Measurements from ENCODE around the gene CEACAM20.
A peak's percentile ranks its signal among the peaks of the same experiment; 100 is the strongest.
"Not testable (repeated sequence)": the region's sequence is repeated elsewhere in the genome, so short reads cannot be mapped to it uniquely, and the experiment has no call there.

CEACAM20 gene

DNA sequence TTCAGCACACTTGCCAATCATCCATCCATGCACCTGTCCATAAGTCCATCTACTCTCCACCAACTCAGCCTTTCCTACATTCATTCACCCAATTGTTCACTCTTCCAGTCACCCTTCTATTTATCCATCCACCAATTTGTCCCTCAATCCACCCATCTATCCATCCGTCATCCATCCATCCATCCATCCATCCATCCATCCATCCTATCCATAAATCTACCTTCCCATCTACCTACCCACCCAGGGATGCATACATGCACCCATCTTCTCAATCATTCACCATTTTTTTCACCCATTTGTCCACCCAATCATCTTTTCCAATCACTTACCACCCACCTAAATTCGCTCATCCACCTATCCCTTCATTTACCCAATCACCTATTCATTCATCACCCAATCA, 14.6 kb upstream of the CEACAM20 start:
- DNase-seq: no peak

DNA sequence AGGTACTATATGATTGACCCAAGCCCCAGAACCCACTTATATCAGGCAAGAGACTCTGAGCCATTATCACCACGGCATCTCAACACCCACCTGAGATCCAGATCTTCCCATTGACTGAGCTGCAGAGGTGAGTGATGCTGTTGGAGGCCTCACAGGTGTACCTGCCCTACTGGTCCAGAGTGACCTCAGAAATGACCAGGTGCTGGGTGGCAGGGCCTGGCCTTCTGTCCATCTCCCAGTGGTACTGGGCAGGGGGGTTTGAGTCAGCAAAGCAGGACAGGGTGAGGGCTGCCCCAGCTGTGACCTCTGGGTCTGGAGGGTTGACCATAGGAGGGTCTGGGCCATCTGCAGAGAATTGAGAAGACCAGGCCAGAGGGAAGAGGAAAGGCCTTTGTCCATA, 13.2 kb upstream of the CEACAM20 start:
- no peak for DNase-seq

DNA sequence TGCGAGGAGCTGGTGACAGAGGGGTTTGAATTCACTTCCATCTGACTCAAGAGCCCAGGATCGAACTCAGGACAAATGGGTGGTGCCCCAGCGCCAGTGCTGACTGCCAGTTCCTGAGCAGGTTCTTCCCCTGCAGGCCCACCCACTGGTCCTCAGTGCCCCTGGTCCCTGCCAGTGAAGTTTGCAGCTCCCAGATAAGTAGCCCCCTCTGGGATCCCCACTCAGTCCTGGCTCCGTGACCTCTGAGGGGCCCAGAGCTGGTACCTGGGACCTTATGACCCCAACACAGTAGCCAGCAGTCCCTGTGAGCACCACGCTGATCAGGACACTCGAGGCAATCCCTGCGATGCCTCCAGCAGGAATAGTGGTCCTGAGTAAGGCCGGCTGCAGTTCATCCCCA, 11.3 kb upstream of the CEACAM20 start:
- DNase-seq: no peak

DNA sequence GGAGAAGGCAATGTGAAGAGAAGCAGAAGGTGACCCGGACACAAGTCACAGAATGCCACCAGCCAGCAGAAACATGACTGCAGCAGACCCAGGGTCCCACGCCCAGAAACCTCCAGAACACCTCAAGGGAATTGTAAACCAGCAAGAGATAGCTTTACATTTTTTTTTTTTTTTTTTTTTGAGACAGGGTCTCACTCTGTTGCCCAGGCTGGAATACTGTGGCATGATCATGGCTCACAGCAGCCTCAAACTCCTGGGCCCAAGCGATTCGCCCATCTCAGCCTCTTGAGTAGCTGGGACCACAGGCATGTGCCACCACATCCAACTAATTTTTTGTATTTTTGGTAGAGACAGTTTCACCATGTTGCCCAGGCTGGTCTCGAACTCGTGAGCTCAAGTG, 10.5 kb upstream of the CEACAM20 start:
- no peak for DNase-seq

DNA sequence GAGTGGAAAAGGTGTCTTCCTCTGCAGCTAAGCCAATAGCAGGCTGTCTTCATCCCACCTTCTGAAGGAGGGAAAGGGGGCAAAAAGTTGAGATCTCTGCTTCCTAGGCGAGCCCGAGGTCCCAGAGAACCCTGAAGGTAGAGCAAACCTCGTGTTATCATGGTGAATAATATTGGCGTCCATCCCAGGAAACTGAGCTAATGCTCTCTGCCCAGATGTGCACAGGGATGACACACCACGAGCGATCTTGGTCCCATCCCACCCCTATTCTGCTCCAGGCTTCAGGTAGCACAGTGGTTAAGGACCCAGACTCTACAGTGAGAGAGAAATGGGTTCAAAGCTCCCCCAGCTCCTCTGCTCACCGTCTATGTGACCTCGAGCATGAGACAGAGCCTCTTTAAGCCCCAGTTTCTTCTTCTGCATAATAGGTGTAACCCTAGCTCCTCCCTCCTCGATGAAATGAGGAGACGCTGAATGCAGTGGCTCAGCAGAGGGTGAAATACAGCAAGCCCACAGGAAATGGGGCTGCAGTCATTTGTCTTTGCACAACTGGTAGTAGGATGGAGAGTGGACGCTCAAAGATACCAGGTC, 9.9 kb upstream of the CEACAM20 start:
- no peak for DNase-seq

DNA sequence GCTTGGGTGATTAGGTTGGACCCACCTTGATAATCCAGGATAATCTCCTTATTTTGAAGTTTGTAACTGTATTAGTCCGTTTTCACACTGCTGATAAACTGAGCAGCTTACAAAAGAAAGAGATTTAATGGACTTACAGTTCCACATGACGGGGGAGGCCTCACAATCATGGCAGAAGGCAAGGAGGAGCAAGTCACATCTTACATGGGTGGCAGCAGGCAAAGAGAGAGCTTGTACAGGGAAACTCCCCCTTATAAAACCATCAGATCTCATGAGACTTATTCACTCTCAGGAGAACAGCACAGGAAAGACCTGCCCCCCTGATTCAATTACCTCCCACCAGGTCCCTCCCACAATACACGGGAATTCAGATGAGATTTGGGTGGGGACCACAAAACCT, 5.9 kb upstream of the CEACAM20 start:
- DNase-seq: not testable (repeated sequence)

DNA sequence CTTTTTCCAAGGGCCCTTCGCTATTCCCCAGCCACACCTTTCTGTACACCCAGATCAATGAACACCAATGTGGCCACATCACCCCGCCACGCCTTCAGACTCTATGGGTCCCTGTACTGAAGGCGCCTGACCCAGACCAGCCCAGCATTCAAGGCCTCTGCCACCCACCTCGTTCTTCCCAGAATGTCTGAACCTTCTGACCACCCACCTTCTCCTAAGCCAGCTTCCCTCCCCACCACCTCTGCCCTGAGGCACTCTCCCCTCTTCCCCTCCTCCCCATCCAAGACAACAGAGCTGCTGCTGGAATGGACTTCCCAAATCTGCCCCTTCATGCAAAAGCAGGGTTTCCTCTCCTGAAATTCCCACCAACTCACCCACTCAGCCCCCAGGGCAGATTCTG, 3.3 kb upstream of the CEACAM20 start:
- DNase-seq: no peak

DNA sequence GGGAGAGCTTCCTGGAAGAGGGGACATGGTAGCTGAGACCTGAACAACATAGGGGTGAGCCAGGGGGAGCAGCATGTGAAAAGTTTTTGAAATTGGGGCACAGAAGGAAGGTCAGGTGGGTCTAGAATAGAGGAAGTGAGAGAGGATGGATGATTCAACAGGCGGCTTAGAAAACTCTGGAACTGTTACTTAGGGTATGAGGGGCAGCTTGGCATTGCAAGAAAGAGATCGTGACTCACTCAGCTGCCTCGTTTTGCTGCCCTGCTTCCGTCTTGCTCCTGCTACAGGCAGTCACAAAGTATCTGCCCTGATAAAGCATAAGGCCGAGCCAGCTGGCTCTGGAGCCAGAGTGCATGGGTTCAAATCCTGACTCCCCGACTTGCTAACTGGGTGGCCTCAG, 1.3 kb upstream of the CEACAM20 start:
- no peak for DNase-seq

DNA sequence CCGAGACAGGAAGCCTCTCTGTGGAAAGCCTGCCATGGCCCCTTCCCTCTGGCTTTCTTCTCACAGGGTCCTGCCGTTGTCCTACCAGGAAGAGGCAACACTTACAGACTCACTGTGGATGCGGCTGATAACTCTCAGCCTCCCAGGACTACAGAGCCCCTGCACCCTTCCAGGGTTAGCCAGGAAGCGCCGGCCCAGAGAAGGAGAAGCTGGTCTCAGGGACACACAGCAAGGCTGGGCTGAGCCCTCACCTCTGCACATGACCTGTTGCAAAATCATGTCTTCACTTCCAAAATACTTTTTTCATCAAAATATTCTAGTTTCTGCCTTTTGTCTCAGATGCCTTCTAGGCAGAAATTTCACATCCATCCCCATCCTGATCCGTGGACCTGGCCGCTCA, 1.9 kb downstream of the CEACAM20 start:
- DNase-seq: no peak

DNA sequence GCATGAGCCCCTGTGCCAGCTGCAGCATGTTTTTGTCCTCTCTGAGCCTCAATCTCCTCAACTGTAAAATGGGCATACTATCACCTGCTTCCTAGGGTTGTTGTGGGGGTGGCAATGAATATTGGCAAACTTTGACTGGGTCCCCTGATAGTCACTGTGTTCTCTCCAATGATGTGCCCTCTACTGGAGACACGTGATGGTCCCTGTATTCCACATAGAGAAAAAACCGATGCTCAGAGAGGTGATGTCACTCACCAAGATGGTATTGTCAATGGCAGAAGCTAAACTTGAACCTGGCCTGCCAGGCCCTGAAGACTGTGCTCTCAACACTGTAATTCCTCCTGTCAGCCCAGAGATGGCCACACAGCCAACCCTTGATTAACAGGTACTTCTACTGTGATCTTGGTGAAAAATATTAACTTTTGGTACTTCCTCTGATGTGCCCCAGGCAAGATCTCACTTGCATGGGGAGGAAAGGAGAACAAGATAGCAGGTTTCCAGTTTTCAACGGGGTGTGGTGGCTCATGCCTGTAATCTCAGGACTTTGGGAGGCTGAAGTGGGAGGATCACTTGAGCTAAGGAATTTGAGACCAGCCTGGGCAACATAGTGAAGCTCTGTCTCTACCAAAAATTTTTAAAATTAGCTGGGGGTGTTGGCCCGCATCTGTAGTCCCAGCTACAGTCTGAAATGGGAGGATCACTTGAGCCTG, 3.6 kb downstream of the CEACAM20 start:
- no peak for DNase-seq

DNA sequence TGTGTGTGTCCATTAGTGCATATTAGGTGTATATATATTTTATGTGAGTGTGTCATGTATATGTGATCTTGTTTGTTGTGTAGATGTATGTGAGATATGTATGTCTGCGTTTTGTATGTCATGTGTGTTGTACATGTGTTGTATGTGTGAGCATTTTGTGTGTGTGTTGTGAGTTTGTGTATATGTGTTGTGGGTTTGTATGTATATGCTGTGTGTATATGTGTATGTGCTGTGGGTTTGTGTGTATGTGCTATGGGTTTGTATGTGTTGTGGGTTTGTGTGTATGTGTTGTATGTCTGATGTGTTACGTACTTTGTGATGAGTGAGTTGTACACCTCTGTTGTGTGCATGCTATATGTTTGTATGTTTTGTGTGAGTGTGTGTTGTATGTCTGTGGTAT, 8.1 kb downstream of the CEACAM20 start:
- DNase-seq: no peak

DNA sequence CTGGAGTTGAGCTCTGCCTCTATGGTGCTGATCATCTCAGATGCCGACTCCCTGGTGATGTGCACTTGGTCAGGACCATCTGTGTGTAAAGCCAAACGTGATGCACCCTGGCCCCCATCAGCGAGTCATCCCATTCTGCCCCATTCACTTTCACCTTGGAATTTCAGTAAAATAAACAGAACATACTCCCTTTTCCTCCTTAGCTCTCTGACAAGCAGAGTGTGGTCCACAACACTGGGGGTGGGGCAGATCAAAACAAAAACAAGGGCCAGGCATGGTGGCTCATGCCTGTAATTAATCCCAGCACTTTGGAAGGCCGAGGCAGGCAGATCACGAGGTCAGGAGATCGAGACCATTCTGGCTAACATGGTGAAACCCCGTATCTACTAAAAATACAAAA, 12.3 kb downstream of the CEACAM20 start:
- DNase-seq: no peak

DNA sequence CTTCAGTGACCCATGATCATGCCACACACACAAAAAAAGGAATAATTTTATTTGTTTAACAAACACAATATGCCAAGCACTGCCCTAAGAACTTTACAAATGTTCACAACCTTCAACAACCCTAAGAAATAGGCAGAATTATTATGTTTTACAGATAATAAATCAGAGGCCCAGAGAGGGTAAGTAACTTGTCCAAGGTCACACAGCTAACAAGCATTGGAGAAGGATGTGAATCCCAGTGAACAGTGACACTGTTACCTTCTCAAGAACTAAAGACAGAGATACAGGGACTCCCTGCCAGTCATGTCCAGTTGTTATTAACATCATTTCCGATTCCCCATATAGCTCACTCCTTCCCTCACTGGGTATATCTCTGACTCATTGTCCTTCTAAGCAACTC, 13.6 kb downstream of the CEACAM20 start:
- no peak for DNase-seq

DNA sequence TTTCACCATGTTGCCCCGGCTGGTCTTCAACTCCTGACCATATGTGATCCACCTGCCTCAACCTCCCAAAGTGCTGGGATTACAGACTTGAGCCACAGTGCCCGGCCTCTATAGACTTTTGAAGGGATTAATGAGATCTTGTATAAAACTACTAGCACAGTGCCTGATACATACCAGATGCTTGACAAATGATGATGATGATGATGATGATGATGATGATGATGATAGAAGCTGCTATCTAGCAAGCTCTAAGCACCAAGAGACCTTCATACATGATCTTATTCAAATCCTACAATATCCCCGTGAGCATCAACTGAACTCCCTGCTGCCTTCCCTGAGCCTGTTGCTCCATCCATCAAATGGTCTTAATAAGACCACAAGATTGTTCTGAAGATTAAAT, 14.4 kb downstream of the CEACAM20 start:
- DNase-seq: no peak

DNA sequence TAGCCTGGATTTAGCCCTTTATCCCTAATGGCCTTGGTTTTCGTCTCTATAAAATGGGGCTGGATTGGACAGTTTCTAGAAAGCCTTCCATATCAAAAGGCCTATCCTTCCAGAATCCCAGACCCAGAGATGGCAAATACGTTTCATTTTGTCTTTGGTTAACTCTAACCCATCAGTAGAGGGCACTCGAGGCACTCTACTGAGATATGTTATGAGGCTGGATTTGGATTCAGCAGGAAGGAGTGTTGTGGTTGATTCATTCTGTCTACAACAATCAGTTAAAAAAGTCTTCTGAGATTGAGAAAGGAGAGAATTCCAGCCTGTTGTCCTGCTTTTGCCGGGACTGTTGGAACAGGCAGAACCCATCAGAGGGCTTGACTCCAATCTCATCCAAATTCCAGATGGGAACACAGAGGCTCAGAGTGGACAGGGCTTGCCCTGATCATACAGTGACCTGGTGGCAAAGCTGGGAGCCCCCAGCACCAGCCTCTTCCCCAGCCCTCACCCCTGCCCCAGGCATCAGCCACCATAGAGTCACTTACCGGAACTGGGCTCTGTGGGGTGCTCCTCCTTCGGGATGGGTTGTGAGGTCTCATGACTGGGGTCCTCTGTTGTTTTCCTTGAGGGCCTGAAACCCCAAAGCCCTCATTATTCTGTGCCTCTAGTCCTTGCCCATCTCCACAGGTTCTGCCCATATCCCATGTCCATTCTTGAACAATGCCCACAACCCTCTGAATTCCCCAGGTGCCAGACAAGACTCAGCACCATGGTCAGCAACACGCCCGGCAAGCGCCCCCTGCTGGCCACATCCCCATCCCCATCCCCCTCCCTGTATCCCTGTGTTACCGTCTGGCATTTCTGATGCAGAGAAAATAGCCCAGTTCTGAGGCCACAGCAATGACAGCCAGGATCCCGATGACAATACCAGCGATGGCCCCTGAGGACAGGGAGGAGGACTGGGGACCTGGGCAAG, 16.9 kb downstream of the CEACAM20 start:
- DNase-seq: peak; percentile 20

DNA sequence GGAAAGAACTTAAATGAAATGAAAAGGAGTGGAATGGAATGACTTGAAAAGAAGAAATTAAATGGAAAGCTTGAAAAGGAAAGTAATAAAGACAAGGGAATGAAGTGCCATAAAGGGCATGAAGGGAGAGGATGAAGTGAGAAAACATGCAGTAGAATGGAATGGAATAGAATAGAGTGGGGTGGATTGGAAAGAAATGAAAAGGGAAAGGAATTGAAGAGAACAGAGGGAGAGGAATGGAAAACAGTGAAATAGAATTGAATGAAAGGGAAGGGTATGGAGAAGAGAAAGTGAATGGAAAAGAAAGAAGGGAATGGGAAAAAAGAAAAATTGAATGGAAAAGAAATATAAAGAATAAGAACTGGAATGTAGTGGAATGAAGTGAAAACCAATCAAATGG, 20.0 kb downstream of the CEACAM20 start:
- DNase-seq: no peak

DNA sequence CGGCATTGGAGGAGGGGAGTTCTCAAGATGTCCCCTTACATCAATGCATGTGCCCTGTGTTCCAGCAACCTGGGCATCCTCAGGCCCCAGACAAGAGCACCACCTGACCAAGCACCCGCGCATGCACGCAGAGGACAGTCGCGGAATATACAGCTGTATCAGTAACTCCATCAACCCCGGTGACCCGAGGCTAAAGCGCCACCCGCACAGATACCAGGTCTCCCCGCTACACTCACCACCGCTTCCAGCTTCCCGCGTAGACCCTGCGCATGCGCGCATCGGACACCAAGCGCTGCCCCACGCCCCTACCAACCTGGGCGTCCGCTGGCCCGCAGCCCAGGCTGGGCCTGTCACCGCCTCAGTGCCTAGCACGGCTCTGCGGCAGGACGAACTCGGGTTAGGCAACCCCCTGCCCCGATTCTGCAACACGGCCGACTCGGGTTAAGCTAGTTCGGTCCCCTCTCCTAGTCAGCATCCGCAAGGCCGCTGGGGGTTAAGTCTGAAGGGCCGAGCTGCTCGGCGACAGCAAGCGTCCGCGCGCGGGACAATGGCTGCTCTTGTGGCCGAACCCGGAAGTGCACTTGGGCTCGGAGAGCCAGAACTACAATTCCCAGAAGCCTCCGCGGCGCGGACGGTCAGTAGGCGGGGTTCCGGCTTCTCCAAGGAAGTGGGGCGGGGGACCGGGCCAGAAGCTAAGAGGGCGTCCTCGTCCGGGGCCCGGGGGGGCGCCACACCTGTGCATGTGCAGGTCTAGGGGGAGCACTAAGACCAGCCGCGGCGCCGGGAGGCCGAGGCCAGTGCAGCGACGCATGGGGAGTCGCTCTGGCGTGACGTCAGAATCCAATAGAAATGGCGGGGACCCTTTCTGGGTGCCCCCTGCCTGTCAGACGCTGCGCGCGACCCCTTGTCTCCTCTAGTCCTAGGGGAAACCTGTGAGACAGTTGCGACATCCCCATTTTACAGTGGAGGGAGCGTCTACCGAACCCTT, 29.2 kb downstream of the CEACAM20 start, which contains the start of gene ZNF180:
TSS of gene ZNF180 (minus strand) at position 561 of the 988 bp plus-strand sequence. CDS start 3,188 bp downstream, outside the sequence.
- DNase-seq: peak; percentile 84

DNA sequence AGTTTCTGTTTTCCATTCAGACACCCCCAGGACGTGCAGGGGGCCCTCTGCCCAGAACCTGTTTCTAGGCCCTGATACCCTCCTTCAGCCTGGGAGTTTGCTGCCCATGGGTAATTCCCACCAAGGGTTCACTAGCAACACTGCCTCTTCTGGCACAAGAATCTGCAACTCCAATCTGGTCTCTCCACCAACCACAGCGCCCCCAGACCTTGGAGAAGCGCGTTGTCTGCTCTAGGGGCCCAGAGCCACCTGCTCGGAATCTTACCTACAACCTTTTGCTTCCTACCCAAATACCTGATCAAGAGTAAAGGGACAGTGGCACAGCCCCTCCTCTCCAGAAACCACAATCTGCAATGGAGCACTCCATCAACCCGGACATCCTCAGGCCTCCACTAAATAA, 29.9 kb downstream of the CEACAM20 start:
- no peak for DNase-seq

DNA sequence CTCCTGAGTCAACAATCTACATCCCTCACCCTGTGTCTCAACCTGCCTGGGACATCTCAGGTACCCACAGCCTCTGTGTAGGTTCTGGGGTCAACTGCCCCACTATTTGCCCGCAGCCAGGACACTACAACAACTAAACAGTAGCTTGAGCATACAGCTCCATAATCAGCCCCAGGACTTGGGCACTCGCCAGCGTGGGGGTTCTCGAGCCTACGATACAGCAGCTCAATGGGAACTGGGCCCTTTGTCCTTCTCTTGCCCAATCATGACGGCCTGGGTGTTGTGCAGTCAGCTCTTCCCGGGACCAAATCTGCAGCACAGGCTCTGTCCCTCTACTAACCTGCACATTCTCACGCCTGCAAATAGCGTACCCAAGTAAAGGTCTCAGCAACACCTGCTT, 30.5 kb downstream of the CEACAM20 start:
- DNase-seq: no peak

DNA sequence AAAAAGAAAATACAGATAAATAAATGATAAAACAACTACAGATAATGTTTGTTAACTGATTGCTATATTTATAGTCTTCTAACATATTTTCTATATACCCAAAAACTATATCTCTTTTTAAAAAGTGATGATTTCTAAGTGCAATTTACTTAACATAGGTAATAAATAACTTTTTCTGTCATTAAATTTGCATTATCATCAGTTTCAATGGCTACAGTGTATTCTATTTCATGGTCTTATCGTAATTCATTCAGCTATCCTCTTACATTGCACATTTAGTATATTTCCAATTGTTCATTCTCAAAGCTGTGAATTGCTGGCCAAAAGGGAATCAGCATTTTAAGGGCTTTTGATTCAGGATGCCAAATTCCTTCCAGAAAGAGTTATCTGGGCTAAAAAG, 32.8 kb downstream of the CEACAM20 start:
- no peak for DNase-seq

DNA sequence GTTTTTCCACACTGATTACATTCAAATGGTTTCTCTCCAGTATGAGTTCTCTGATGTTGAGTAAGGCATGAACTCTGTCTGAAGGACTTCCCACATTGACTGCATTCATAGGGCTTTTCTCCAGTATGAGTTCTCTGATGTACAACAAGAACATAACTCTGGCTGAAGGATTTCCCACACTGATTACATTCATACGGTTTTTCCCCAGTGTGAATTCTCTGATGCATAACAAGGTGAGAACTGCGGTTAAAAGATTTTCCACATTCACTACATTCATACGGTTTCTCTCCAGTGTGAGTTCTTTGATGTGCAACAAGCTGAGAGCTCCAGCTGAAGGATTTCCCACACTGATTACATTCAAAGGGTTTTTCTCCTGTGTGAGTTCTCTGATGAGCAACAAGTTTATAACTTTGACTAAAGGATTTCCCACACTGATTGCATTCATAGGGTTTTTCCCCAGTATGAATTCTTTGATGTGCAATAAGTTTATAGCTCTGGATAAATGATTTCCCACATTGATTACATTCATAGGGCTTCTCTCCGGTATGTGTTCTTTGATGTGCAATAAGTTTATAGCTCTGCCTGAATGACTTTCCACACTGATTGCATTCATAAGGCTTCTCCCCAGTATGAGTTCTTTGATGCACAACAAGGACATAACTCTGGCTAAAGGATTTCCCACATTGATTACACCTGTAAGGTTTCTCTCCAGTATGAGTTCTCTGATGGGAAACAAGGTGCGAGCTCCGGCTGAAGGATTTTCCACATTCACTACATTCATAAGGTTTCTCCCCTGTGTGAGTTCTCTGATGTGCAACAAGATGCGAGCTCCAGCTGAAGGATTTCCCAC, 52.7 kb downstream of the CEACAM20 start:
- no peak for DNase-seq
